Skeletal muscle satellite cell (primary cell): ENCODE measurements around the gene MAGI1.

Experiments
- H3K27me3 ChIP-seq: 2 replicates; pipeline ENCODE4 v1.7.0; 2013; ENCODE audit warnings: low read length; ENCODE audit not compliant: control insufficient read depth, insufficient read depth
- H3K36me3 ChIP-seq: 2 replicates; pipeline ENCODE4 v1.7.0; 2013; ENCODE audit warnings: mild to moderate bottlenecking, control low read depth, low read length; ENCODE audit not compliant: insufficient read depth
- H3K4me1 ChIP-seq: 2 replicates; pipeline ENCODE4 v1.7.0; 2013; ENCODE audit warnings: low read length; ENCODE audit not compliant: control insufficient read depth, insufficient read depth
- H3K4me2 ChIP-seq: 2 replicates; pipeline ENCODE4 v1.7.0; 2013; ENCODE audit warnings: mild to moderate bottlenecking, low read length
- H3K4me3 ChIP-seq: 2 replicates; pipeline ENCODE4 v1.7.0; 2013; ENCODE audit warnings: low read length
- H3K9ac ChIP-seq: 2 replicates; pipeline ENCODE4 v1.7.0; 2013; ENCODE audit warnings: mild to moderate bottlenecking, low read depth, low read length, moderate library complexity
- H3K9me3 ChIP-seq: replicated peaks from 2 replicates; pipeline ENCODE4 v1.7.0; 2013; ENCODE audit warnings: mild to moderate bottlenecking, control low read depth, low read length

The MAGI1 gene

DNA sequence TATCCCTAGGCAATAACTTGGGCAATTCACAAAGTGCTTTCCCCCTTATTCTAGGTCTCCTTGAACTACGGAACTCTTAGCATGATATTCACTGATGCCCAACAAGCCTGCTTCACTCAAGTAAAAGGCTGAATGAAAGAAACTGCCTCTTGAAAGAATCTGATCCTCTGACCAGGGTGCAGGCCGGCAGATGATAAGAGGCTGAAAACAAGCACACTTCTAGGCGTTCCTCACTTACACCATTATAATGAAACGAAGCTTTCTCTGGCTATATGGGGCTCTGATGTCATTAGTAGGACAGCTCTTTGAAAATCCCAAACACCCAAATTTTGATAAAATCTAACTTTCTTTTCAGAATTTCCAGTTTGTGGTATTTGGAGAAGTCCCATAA lies 28.4 kb downstream of the MAGI1 start:
- Histone ChIP-seq H3K9me3 (no peaks in the 10 kb centered on the region), H3K9ac (no peak overlapping the region), H3K4me2 (no peak overlapping the region), H3K4me3 (no peak overlapping the region), H3K36me3 (no peaks in the 10 kb centered on the region), H3K27me3 (no peaks in the 10 kb centered on the region), H3K4me1 (peaks cover 3% of the 10 kb centered on the region)

GRCh38 chr3:66004244-66004643 lies 34.5 kb downstream of the MAGI1 start:
- H3K27me3 ChIP-seq, result no peaks in the 10 kb centered on the region
- H3K9ac ChIP-seq, result no peak overlapping the region
- no peaks in the 10 kb centered on the region for H3K4me1 ChIP-seq
- no peak overlapping the region for H3K4me2 ChIP-seq
- no peaks in the 10 kb centered on the region for H3K36me3 ChIP-seq
- no peaks in the 10 kb centered on the region for H3K9me3 ChIP-seq
- no peak overlapping the region for H3K4me3 ChIP-seq

- H3K4me2 ChIP-seq, result no peak overlapping the region
- H3K36me3 ChIP-seq, result no peaks in the 10 kb centered on the region
- peaks cover 10% of the 10 kb centered on the region for H3K4me1 ChIP-seq
- no peaks in the 10 kb centered on the region for H3K27me3 ChIP-seq
- H3K4me3 ChIP-seq, result no peak overlapping the region
- H3K9ac ChIP-seq, result no peak overlapping the region
- no peaks in the 10 kb centered on the region for H3K9me3 ChIP-seq
Observed at GRCh38 chr3:66001626-66002025, 37.1 kb downstream of the MAGI1 start.

- Histone ChIP-seq H3K36me3 (no peaks in the 10 kb centered on the region), H3K4me2 (no peak overlapping the region), H3K4me1 (peaks cover 10% of the 10 kb centered on the region), H3K4me3 (no peak overlapping the region), H3K27me3 (no peaks in the 10 kb centered on the region), H3K9me3 (no peaks in the 10 kb centered on the region), H3K9ac (no peak overlapping the region)
Observed at GRCh38 chr3:66000506-66000905, 38.2 kb downstream of the MAGI1 start.

DNA sequence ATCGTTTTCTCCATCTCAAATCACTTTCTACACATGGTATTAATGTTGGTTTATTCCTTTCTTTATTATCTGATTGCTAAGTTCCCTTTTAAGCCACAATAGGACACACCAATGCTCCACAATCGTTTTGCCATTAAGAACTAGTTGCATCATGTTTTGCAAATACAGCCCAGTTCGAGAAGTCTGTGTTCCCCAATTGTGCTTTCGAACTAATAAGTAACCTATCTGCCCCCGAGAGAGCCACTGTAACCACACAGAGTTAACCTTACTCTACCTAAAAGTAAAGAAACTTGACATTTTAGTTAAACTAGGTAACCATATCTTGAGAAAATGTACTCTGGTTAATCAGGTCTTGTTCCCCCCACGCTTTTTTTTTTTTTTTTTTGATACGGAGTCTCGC lies 39.1 kb downstream of the MAGI1 start:
- peaks cover 15% of the 10 kb centered on the region for H3K4me1 ChIP-seq
- H3K4me2 ChIP-seq, result no peak overlapping the region
- no peak overlapping the region for H3K9ac ChIP-seq
- H3K36me3 ChIP-seq, result no peaks in the 10 kb centered on the region
- H3K9me3 ChIP-seq, result no peaks in the 10 kb centered on the region
- no peak overlapping the region for H3K4me3 ChIP-seq
- no peaks in the 10 kb centered on the region for H3K27me3 ChIP-seq

DNA sequence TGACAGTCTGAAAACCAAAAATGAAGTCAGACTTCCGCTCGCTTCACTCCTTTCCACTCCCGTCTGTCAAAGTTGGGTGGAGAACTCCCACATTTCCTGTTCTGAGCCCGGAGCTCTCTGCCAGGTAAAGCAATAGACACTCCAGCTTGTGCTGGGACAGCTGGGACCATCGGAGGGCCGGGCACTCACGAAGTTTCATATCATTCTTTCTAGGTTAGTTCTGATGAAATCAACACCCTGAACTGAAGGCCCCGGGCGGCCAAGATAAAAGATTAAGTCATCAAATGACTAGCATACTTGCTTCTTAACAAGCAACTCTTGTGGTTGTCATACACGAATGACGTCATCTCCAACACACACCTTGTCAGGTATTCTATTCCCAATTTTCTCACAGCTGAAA lies 42.1 kb downstream of the MAGI1 start:
- Histone ChIP-seq H3K9me3 (no peaks in the 10 kb centered on the region), H3K36me3 (no peaks in the 10 kb centered on the region), H3K4me2 (no peak overlapping the region), H3K9ac (no peak overlapping the region), H3K27me3 (no peaks in the 10 kb centered on the region), H3K4me3 (no peak overlapping the region), H3K4me1 (peaks cover 17% of the 10 kb centered on the region)

DNA sequence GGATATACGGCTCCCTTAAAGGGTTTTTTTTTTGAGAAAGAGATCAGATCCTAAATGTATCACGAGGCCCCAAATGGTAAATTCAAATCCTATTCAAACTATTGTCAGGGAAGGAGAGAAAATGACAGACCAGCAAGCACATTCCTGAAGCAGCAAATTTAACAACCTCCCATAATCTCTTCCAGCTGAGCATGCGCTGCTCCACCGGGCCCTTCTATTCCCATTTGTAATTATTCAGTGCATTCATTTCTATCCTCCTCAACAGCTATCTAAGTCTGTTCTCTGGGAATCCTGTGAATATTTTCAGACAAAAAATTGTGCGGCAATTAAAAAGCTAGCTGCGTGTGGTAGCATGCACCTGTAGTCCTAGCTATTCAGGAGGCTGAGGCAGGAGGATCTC lies 43.2 kb downstream of the MAGI1 start:
- H3K9me3 ChIP-seq, result no peaks in the 10 kb centered on the region
- H3K4me1 ChIP-seq, result peaks cover 17% of the 10 kb centered on the region
- H3K4me2 ChIP-seq, result no peak overlapping the region
- H3K27me3 ChIP-seq, result no peaks in the 10 kb centered on the region
- H3K36me3 ChIP-seq, result no peaks in the 10 kb centered on the region
- no peak overlapping the region for H3K4me3 ChIP-seq
- H3K9ac ChIP-seq, result no peak overlapping the region

DNA sequence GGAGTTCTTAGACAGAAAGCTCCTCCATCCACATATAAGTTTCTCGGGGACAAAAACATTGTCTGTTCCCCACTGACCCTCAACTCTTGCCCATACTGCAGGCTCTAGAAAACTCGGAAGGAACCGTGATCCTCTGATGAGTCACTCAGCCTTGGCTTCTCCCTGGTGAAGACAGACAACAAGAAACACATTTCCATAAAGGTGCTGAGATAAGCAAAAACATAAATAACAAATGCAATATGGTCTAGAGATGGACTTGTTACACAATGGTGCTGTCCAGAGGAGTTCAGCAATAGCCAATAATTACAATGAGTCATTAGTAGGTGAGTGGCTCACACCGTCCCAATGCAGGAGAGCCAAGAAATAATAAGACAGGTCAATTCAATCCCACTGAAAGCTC lies 43.7 kb downstream of the MAGI1 start:
- Histone ChIP-seq H3K36me3 (no peaks in the 10 kb centered on the region), H3K4me2 (no peak overlapping the region), H3K4me3 (no peak overlapping the region), H3K27me3 (no peaks in the 10 kb centered on the region), H3K4me1 (peaks cover 17% of the 10 kb centered on the region), H3K9ac (no peak overlapping the region), H3K9me3 (no peaks in the 10 kb centered on the region)

- no peaks in the 10 kb centered on the region for H3K9me3 ChIP-seq
- no peaks in the 10 kb centered on the region for H3K36me3 ChIP-seq
- H3K9ac ChIP-seq, result no peak overlapping the region
- H3K4me1 ChIP-seq, result peaks cover 16% of the 10 kb centered on the region
- no peak overlapping the region for H3K4me3 ChIP-seq
- H3K27me3 ChIP-seq, result no peaks in the 10 kb centered on the region
- no peak overlapping the region for H3K4me2 ChIP-seq
Observed at GRCh38 chr3:65993134-65993900, 45.4 kb downstream of the MAGI1 start.

DNA sequence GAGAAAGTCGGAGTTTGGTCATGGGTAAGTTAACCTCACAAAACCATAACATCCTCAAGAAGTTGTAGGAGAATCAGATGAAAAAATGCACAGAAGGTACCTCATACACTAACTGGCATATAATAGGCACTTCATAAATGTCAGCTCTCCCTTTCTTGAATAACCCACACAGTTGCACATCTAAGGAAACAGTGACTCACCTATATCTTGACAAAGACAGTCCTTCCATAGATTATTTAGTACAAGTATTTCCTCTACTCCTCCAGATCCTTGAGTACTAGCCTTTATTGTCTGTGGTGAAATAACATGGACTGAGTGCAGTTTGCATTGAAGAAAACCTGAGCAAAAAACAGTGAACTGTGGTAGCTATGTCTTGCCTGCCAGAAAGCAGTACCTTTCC lies 46.6 kb downstream of the MAGI1 start:
- H3K9ac ChIP-seq, result no peak overlapping the region
- no peaks in the 10 kb centered on the region for H3K9me3 ChIP-seq
- peaks cover 7% of the 10 kb centered on the region for H3K4me1 ChIP-seq
- no peak overlapping the region for H3K4me2 ChIP-seq
- no peaks in the 10 kb centered on the region for H3K36me3 ChIP-seq
- H3K27me3 ChIP-seq, result no peaks in the 10 kb centered on the region
- H3K4me3 ChIP-seq, result no peak overlapping the region

- no peak overlapping the region for H3K4me2 ChIP-seq
- no peaks in the 10 kb centered on the region for H3K27me3 ChIP-seq
- no peaks in the 10 kb centered on the region for H3K9me3 ChIP-seq
- no peak overlapping the region for H3K4me3 ChIP-seq
- H3K36me3 ChIP-seq, result no peaks in the 10 kb centered on the region
- peaks cover 2% of the 10 kb centered on the region for H3K4me1 ChIP-seq
- no peak overlapping the region for H3K9ac ChIP-seq
Observed at GRCh38 chr3:65988411-65989180, 50.1 kb downstream of the MAGI1 start.

- Histone ChIP-seq H3K4me2 (no peak overlapping the region), H3K27me3 (no peaks in the 10 kb centered on the region), H3K9ac (no peak overlapping the region), H3K36me3 (no peaks in the 10 kb centered on the region), H3K9me3 (no peaks in the 10 kb centered on the region), H3K4me3 (no peak overlapping the region), H3K4me1 (no peaks in the 10 kb centered on the region)
Observed at GRCh38 chr3:65986285-65986684, 52.4 kb downstream of the MAGI1 start.
